ENCODE data around the gene FAM170A.

FAM170A gene

GRCh38 chr5:119651486-119651885 is 22.1 kb downstream of the FAM170A start:
- Histone ChIP-seq H3K27ac (ENCODE audit: poor library complexity, severe bottlenecking) (no peak overlapping the region), H3K4me3 (ENCODE audit: severe bottlenecking) (no peak overlapping the region), H3K27me3 (ENCODE audit: insufficient read depth, poor library complexity, severe bottlenecking) (no peaks in the 10 kb centered on the region), H3K4me1 (ENCODE audit: insufficient read depth, poor library complexity, severe bottlenecking) (no peaks in the 10 kb centered on the region), H3K9me3 (ENCODE audit: severe bottlenecking) (no peaks in the 10 kb centered on the region), H3K36me3 (ENCODE audit: low read depth) (no peaks in the 10 kb centered on the region)
- no peak for TF ChIP-seq CTCF (IDR thresholded peaks at IDR 0.05; ENCODE audit: poor library complexity, severe bottlenecking)
- no peak for ATAC-seq (ENCODE audit: low read depth)
- DNase-seq (ENCODE audit: low spot score) = no peak

- TF ChIP-seq CTCF (IDR thresholded peaks at IDR 0.05; ENCODE audit: poor library complexity, severe bottlenecking) = no peak
- Histone ChIP-seq H3K27me3 (ENCODE audit: insufficient read depth, poor library complexity, severe bottlenecking) (no peaks in the 10 kb centered on the region), H3K4me3 (ENCODE audit: severe bottlenecking) (no peak overlapping the region), H3K36me3 (ENCODE audit: low read depth) (no peaks in the 10 kb centered on the region), H3K9me3 (ENCODE audit: severe bottlenecking) (no peaks in the 10 kb centered on the region), H3K27ac (ENCODE audit: poor library complexity, severe bottlenecking) (no peak overlapping the region), H3K4me1 (ENCODE audit: insufficient read depth, poor library complexity, severe bottlenecking) (no peaks in the 10 kb centered on the region)
- peak; percentile 87 for ATAC-seq (ENCODE audit: low read depth)
- no peak for DNase-seq (ENCODE audit: low spot score)
Observed at GRCh38 chr5:119655061-119655460, 25.7 kb downstream of the FAM170A start.

- Histone ChIP-seq H3K27me3 (ENCODE audit: insufficient read depth, poor library complexity, severe bottlenecking) (no peaks in the 10 kb centered on the region), H3K9me3 (ENCODE audit: severe bottlenecking) (no peaks in the 10 kb centered on the region), H3K36me3 (ENCODE audit: low read depth) (no peaks in the 10 kb centered on the region), H3K4me1 (ENCODE audit: insufficient read depth, poor library complexity, severe bottlenecking) (no peaks in the 10 kb centered on the region), H3K4me3 (ENCODE audit: severe bottlenecking) (no peak overlapping the region), H3K27ac (ENCODE audit: poor library complexity, severe bottlenecking) (no peak overlapping the region)
- no peak for TF ChIP-seq CTCF (IDR thresholded peaks at IDR 0.05; ENCODE audit: poor library complexity, severe bottlenecking)
- ATAC-seq (ENCODE audit: low read depth) (no peak), DNase-seq (ENCODE audit: low spot score) (no peak)
Observed at GRCh38 chr5:119656023-119656422, 26.7 kb downstream of the FAM170A start.

GRCh38 chr5:119666542-119666941 is 37.2 kb downstream of the FAM170A start:
- no peaks in the 10 kb centered on the region for H3K4me1 ChIP-seq (ENCODE audit: insufficient read depth, poor library complexity, severe bottlenecking)
- DNase-seq (ENCODE audit: low spot score) = no peak
- no peak for ATAC-seq (ENCODE audit: low read depth)
- H3K4me3 ChIP-seq (ENCODE audit: severe bottlenecking) = no peak overlapping the region
- no peaks in the 10 kb centered on the region for H3K9me3 ChIP-seq (ENCODE audit: severe bottlenecking)
- TF ChIP-seq CTCF (IDR thresholded peaks at IDR 0.05; ENCODE audit: poor library complexity, severe bottlenecking) = no peak
- H3K27me3 ChIP-seq (ENCODE audit: insufficient read depth, poor library complexity, severe bottlenecking) = no peaks in the 10 kb centered on the region
- no peak overlapping the region for H3K27ac ChIP-seq (ENCODE audit: poor library complexity, severe bottlenecking)
- H3K36me3 ChIP-seq (ENCODE audit: low read depth) = no peaks in the 10 kb centered on the region

- Histone ChIP-seq H3K27ac (ENCODE audit: poor library complexity, severe bottlenecking) (no peak overlapping the region), H3K4me1 (ENCODE audit: insufficient read depth, poor library complexity, severe bottlenecking) (no peaks in the 10 kb centered on the region), H3K36me3 (ENCODE audit: low read depth) (no peaks in the 10 kb centered on the region), H3K9me3 (ENCODE audit: severe bottlenecking) (no peaks in the 10 kb centered on the region), H3K4me3 (ENCODE audit: severe bottlenecking) (no peak overlapping the region), H3K27me3 (ENCODE audit: insufficient read depth, poor library complexity, severe bottlenecking) (no peaks in the 10 kb centered on the region)
- DNase-seq (ENCODE audit: low spot score) (no peak), ATAC-seq (ENCODE audit: low read depth) (no peak)
- no peak for TF ChIP-seq CTCF (IDR thresholded peaks at IDR 0.05; ENCODE audit: poor library complexity, severe bottlenecking)
Observed at GRCh38 chr5:119678351-119679028, 49.1 kb downstream of the FAM170A start.

All from RWPE2 (cell line).